ENCODE measurements around the gene TCFL5.

DNA sequence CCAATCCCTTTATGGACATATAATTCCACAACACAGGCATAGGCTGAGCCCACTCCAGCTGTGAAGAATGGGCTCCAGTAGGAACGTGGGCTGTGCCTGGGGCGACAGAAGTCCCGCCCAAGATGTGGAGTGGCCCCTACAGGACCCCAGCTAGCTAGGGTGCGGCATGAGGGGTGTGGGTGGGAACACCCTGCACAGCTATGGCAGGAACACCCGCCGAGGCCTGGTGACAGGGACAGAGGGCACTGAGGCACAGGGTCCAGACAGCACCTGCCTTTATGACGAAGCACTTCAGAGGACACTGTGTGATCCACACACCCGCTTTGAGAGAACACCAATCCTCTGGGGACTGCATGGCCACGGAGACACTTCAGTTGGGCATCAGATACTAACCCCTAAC lies 28.2 kb upstream of the TCFL5 start:
- no peak for TF ChIP-seq EZH2 (IDR thresholded peaks at IDR 0.05; ENCODE audit: insufficient read depth, poor library complexity, severe bottlenecking)
- no peak for TF ChIP-seq EZH2phosphoT487 (IDR thresholded peaks at IDR 0.05; ENCODE audit: insufficient read depth, low read depth)

Measured in GM23248 (cell line).